Panc1 (cell line): Measurements from ENCODE around the gene SENP1.

Source experiments
- POLR2AphosphoS5 ChIP-seq: IDR thresholded peaks from 2 replicates; pipeline ENCODE4 v1.6.1; 2012; ENCODE audit warnings: mild to moderate bottlenecking, low read depth, low read length, moderate library complexity
- TF ChIP-seq, protein P1 (sequence below): fragments of 450-650 bp; IDR thresholded peaks from 2 replicates; pipeline ENCODE4 v1.5.1; 2017; ENCODE audit warnings: mild to moderate bottlenecking
- TF ChIP-seq, protein P2 (sequence below), 2 experiments: IDR thresholded peaks; 2 replicates each; pipeline ENCODE4 v1.6.1; 2011 to 2012; ENCODE audit warnings: low read depth in 2 of 2, control low read depth in 1 of 2, low read length in 1 of 2, mild to moderate bottlenecking in 1 of 2, moderate library complexity in 1 of 2; ENCODE audit not compliant: insufficient read depth in 1 of 2

DNA sequence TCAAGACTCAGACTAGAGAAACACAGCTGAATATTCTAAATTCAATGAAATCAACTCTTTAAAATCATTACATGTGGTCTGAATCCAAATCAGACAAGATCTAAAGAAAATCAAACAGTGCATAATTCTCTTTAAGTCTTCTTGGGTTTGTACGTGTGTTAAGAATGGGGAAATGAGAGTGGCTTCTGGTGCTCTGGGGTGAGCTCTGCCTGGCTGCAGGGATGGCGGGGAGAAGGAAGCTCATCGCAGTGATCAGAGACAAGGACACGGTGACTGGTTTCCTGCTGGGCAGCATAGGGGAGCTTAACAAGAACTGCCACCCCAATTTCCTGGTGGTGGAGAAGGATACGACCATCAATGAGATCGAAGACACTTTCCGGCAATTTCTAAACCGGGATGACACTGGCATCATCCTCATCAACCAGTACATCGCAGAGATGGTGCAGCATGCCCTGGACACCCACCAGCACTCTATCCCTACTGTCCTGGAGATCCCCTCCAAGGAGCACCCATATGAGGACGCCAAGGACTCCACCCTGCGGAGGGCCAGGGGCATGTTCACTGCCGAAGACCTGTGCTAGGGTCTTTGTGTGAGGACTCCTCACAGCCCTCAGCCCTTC is 20.9 kb downstream of the SENP1 start:
- TF ChIP-seq POLR2AphosphoS5 = no peak
- TF ChIP-seq, protein P1, sequence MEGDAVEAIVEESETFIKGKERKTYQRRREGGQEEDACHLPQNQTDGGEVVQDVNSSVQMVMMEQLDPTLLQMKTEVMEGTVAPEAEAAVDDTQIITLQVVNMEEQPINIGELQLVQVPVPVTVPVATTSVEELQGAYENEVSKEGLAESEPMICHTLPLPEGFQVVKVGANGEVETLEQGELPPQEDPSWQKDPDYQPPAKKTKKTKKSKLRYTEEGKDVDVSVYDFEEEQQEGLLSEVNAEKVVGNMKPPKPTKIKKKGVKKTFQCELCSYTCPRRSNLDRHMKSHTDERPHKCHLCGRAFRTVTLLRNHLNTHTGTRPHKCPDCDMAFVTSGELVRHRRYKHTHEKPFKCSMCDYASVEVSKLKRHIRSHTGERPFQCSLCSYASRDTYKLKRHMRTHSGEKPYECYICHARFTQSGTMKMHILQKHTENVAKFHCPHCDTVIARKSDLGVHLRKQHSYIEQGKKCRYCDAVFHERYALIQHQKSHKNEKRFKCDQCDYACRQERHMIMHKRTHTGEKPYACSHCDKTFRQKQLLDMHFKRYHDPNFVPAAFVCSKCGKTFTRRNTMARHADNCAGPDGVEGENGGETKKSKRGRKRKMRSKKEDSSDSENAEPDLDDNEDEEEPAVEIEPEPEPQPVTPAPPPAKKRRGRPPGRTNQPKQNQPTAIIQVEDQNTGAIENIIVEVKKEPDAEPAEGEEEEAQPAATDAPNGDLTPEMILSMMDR = no peak
- TF ChIP-seq, protein P2, sequence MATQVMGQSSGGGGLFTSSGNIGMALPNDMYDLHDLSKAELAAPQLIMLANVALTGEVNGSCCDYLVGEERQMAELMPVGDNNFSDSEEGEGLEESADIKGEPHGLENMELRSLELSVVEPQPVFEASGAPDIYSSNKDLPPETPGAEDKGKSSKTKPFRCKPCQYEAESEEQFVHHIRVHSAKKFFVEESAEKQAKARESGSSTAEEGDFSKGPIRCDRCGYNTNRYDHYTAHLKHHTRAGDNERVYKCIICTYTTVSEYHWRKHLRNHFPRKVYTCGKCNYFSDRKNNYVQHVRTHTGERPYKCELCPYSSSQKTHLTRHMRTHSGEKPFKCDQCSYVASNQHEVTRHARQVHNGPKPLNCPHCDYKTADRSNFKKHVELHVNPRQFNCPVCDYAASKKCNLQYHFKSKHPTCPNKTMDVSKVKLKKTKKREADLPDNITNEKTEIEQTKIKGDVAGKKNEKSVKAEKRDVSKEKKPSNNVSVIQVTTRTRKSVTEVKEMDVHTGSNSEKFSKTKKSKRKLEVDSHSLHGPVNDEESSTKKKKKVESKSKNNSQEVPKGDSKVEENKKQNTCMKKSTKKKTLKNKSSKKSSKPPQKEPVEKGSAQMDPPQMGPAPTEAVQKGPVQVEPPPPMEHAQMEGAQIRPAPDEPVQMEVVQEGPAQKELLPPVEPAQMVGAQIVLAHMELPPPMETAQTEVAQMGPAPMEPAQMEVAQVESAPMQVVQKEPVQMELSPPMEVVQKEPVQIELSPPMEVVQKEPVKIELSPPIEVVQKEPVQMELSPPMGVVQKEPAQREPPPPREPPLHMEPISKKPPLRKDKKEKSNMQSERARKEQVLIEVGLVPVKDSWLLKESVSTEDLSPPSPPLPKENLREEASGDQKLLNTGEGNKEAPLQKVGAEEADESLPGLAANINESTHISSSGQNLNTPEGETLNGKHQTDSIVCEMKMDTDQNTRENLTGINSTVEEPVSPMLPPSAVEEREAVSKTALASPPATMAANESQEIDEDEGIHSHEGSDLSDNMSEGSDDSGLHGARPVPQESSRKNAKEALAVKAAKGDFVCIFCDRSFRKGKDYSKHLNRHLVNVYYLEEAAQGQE (IDR thresholded peaks at IDR 0.05; ENCODE audit: insufficient read depth in 1 of 2, low read depth in 2 of 2, low read length in 1 of 2) = no peak
